Ovary (tissue), 3 donors: ENCODE measurements around the gene YY1.

ENCODE experiments used
- EP300 ChIP-seq: sonication (generic); formaldehyde crosslinking; IDR thresholded peaks from one replicate; pipeline ENCODE4 v1.6.1; 2017; ENCODE audit warnings: antibody characterized with exemption
- POLR2A ChIP-seq: fragments of 450-650 bp; IDR thresholded peaks from one replicate; pipeline ENCODE4 v1.6.1; 2017; ENCODE audit warnings: antibody characterized with exemption, mild to moderate bottlenecking, moderate library complexity
- TF ChIP-seq, protein P1 (sequence below), 3 donors: fragments of 450-650 bp in 2 of 3; fragments of 200-600 bp in 1 of 3; IDR thresholded peaks; one replicate each; pipeline versions ENCODE4 v1.5.1 to v1.8.0; 2016 to 2022; ENCODE audit warnings: antibody characterized with exemption in 3 of 3, mild to moderate bottlenecking in 1 of 3
- donor health status: DM: no; HTN: no; CAD: no.

DNA sequence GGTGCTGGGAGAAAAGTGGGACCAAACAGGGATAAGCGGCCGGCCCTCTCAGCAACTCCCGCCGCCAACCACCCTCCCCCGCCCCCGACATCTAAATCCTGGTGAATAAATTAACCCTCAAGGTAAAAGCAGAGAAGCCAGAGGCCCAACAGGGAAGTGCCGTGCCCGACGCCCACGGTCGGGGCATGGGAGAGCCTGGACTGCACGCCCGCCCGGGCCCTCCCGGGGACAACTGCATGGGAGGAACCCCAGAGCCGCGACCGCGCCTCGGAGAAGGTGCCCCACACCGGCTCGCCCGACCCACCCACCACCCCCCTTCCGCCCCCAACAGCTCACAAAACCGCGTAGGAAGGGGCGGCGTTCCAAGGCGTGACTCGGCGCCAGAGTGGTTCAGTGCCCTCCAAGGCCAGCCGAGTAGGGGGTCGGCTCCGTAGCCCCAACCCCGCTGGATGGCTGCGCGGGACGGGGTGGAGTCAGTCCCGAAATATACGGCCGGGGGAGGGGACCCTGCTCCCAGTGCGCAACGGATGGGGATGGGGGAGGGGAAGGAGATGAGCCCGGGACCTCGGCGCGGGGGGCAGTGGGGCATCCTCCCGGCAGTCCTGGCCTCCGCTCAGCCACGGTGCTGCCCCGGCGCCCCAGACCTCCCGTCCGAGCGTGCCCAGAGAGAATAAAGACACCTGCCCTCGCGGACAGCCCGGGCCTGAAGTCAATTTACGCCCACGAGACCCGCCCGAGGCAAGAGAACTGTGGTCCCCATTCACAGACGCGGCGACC, 66.6 kb downstream of the YY1 start:
- TF ChIP-seq, protein P1, sequence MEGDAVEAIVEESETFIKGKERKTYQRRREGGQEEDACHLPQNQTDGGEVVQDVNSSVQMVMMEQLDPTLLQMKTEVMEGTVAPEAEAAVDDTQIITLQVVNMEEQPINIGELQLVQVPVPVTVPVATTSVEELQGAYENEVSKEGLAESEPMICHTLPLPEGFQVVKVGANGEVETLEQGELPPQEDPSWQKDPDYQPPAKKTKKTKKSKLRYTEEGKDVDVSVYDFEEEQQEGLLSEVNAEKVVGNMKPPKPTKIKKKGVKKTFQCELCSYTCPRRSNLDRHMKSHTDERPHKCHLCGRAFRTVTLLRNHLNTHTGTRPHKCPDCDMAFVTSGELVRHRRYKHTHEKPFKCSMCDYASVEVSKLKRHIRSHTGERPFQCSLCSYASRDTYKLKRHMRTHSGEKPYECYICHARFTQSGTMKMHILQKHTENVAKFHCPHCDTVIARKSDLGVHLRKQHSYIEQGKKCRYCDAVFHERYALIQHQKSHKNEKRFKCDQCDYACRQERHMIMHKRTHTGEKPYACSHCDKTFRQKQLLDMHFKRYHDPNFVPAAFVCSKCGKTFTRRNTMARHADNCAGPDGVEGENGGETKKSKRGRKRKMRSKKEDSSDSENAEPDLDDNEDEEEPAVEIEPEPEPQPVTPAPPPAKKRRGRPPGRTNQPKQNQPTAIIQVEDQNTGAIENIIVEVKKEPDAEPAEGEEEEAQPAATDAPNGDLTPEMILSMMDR (IDR thresholded peaks at IDR 0.05): no peak
- TF ChIP-seq POLR2A: no peak
- no peak for TF ChIP-seq EP300
